A549 (cell line): ENCODE measurements around the gene SRSF7.
"Not testable (repeated sequence)": the region's sequence is repeated elsewhere in the genome, so short reads cannot be mapped to it uniquely, and the experiment has no call there.

Source experiments
- HDAC2 ChIP-seq: fragments of 200-600 bp; sonication (generic); IDR thresholded peaks from 2 replicates; pipeline ENCODE4 v1.6.1; 2016
- RAD21 ChIP-seq, 2 experiments: fragments of >200 bp in 1 of 2; sonication (Bioruptor Twin) in 1 of 2; formaldehyde crosslinking in 1 of 2; IDR thresholded peaks in 1 of 2; conservative IDR thresholded peaks in 1 of 2; 2 replicates in 1 of 2; 3 replicates in 1 of 2; pipeline ENCODE4 v1.6.1; 2012 to 2018; ENCODE audit warnings: inconsistent platforms in 1 of 2

GRCh38 chr2:38708491-38708890 lies 42.7 kb downstream of the SRSF7 start:
- not testable (repeated sequence) for TF ChIP-seq HDAC2; RAD21 (conservative IDR thresholded peaks at IDR 0.05 in 1 of 2, IDR thresholded peaks at IDR 0.05 in 1 of 2)
